Astrocyte of the spinal cord (primary cell): ENCODE results near the gene MIS12.

ENCODE experiments used
- DNase-seq: peaks from one replicate; pipeline ENCODE4 v3.0.0; 2011; ENCODE audit warnings: low read depth, low spot score
- H3K4me3 ChIP-seq: 2 replicates; pipeline ENCODE4 v1.5.1; 2011; ENCODE audit warnings: low read depth, mild to moderate bottlenecking, low read length, moderate library complexity
- in situ Hi-C: cut with HindIII; loops from 2 replicates; pipeline ENCODE4 v1.10.0; 2017; ENCODE audit warnings: low sequenced_read_pairs
- TF ChIP-seq, protein P1 (sequence below): IDR thresholded peaks from 2 replicates; pipeline ENCODE4 v1.5.1; 2012; ENCODE audit warnings: low read depth, mild to moderate bottlenecking, low read length, inconsistent platforms

Gene MIS12

DNA sequence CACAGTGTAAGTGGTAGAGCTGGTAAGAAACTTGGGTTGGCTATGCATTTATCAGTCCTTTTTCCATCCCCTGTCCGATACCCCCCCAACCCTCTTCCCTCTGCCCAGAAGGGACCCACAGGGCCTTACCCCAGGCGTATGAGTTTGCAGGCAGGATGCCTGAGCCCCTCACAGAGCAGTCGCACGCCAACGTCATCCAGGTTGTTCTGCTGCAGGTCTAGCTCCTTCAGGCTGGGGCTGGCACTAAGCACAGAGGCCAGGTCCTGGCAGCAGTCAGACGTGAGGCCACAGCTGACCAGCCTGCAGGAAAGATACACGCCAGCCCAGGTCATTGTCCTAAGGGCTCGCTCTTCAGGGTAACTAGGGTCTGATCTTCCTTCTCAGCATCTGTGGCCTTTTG lies 52.9 kb downstream of the MIS12 start:
- no peak for DNase-seq
- in situ Hi-C loops: no loop called here
- no peak overlapping the region for H3K4me3 ChIP-seq
- TF ChIP-seq, protein P1, sequence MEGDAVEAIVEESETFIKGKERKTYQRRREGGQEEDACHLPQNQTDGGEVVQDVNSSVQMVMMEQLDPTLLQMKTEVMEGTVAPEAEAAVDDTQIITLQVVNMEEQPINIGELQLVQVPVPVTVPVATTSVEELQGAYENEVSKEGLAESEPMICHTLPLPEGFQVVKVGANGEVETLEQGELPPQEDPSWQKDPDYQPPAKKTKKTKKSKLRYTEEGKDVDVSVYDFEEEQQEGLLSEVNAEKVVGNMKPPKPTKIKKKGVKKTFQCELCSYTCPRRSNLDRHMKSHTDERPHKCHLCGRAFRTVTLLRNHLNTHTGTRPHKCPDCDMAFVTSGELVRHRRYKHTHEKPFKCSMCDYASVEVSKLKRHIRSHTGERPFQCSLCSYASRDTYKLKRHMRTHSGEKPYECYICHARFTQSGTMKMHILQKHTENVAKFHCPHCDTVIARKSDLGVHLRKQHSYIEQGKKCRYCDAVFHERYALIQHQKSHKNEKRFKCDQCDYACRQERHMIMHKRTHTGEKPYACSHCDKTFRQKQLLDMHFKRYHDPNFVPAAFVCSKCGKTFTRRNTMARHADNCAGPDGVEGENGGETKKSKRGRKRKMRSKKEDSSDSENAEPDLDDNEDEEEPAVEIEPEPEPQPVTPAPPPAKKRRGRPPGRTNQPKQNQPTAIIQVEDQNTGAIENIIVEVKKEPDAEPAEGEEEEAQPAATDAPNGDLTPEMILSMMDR: no peak

DNA sequence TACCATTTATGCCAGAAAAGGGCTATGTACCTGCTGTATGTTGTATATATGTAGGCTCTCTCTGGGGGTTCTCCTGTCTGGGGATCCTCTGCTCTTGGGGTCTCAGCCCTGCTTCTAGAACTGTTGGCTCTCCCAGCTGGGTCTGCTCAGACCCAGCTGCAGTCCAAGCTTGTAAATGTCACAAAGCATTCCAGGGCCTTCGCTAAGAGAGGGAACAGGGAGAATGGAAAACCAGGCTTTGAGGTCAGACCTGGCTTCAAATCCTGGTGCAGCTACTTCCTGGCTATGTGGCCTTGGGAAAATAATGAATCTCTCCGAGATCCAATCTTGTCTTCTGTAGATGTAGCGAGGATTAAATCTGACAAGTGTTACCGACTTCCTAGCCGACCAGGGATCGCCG lies 54.0 kb downstream of the MIS12 start:
- DNase-seq: no peak
- no peak overlapping the region for H3K4me3 ChIP-seq
- TF ChIP-seq, protein P1: no peak
- in situ Hi-C loops: no loop called here
